GM12891 (cell line): Measurements from ENCODE around the gene KLHL5.

Source experiments
- POLR2A ChIP-seq: IDR thresholded peaks from 2 replicates; pipeline ENCODE4 v1.6.1; 2011; ENCODE audit warnings: low read depth, low read length, control low read depth
- SPI1 ChIP-seq: IDR thresholded peaks from 2 replicates; pipeline ENCODE4 v1.6.1; 2011; ENCODE audit warnings: low read depth, low read length, control low read depth

DNA sequence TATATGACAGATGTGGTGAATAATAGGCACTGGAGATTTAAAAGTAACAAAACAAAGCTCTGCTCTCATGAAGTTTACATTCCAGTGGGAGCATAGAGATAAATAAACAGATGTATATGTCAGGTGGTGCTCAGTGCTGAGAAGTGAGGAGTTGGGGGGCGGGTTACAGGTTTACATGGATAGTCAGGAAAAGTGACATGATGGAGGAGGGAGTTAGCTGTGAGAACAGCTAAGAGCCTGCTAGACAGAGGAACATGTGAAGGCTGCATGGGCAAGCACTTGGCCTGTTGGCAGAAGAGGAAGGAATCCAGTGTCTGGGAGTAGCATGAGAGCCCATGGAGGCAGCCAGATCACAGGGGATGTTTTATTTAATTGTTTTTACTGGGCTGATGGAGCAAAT is 19.7 kb upstream of the KLHL5 start:
- no peak for TF ChIP-seq POLR2A
- no peak for TF ChIP-seq SPI1
